Measurements from ENCODE around the gene RNFT2.

DNA sequence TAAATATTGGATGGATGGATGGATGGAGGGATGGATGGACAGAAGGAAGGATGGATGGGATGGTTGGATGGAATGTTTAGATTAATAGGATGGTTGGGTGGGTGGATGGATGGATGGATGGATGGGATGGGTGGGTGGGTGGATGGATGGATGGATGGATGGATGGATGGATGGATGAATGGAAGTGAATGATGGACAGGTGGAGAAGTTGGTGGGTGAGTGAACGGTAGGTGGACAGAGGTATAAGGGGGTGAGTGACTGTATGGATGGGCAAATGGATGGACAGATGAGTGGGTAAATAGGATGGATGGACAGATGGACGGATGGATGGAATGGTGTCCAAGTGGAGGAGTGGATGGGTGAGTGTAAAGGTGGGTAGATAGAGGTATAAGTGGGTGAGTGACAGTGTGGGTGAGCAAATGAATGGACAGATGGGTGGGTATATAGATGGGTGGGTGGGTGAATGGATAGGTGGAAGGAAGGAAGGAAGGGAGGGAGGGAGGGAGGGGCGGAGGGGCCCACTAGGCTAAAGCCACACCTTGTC, 101.2 kb downstream of the RNFT2 start:
- TF ChIP-seq YY1 (tag by site-specific recombination; IDR thresholded peaks at IDR 0.05) (no peak), ELK4 (IDR thresholded peaks at IDR 0.05; ENCODE audit: borderline replicate concordance, low read depth, low read length) (no peak), SCRT1 (tag by site-specific recombination; IDR thresholded peaks at IDR 0.05; ENCODE audit: borderline replicate concordance) (no peak), ZNF621 (tag by site-specific recombination; IDR thresholded peaks at IDR 0.05) (no peak), ZBTB7A (tag by site-specific recombination; IDR thresholded peaks at IDR 0.05; ENCODE audit: low read depth) (no peak)
- TF ChIP-seq, protein P1, sequence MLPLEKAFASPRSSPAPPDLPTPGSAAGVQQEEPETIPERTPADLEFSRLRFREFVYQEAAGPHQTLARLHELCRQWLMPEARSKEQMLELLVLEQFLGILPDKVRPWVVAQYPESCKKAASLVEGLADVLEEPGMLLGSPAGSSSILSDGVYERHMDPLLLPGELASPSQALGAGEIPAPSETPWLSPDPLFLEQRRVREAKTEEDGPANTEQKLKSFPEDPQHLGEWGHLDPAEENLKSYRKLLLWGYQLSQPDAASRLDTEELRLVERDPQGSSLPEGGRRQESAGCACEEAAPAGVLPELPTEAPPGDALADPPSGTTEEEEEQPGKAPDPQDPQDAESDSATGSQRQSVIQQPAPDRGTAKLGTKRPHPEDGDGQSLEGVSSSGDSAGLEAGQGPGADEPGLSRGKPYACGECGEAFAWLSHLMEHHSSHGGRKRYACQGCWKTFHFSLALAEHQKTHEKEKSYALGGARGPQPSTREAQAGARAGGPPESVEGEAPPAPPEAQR (tag by site-specific recombination; IDR thresholded peaks at IDR 0.05) = no peak
